Measurements from ENCODE around the gene HCN3. TPM values are rescaled to one million over a fixed set of nuclear protein-coding genes. Genes with fewer than 3 reads are reported as not detected.

HCN3 gene
- total and polyA plus RNA-seq, 2 donors (not counting 1 experiment from before 2014, with no cell fraction given) = 6.2 to 9.2 TPM

- Mint-ChIP-seq H3K9me3 (ENCODE audit: insufficient read depth) (no peaks in the 10 kb centered on the region), H3K27me3 (peaks cover 4% of the 10 kb centered on the region), H3K27ac (no peak overlapping the region), H3K4me3 (no peak overlapping the region), H3K4me1 (peaks cover 25% of the 10 kb centered on the region)
- H3K27me3 ChIP-seq (replicated peaks in 1 of 4; ENCODE audit: control extremely low read depth in 1 of 4, control insufficient read depth in 3 of 4, insufficient read depth in 4 of 4, low read length in 3 of 4) = no peaks in the 10 kb centered on the region
- H3K27ac ChIP-seq (ENCODE audit: low read length in 2 of 2) = no peak overlapping the region
- TF ChIP-seq CTCF (IDR thresholded peaks at IDR 0.05) (no peak), EZH2 (IDR thresholded peaks at IDR 0.05; ENCODE audit: borderline replicate concordance, insufficient read depth, low read depth, low read length, poor library complexity, severe bottlenecking) (no peak)
- no peak overlapping the region for H2AFZ ChIP-seq (ENCODE audit: insufficient read depth, low read depth, low read length, poor library complexity, severe bottlenecking)
- WGBS (ENCODE audit: insufficient coverage) = 93% methylated on average over 24 of the region's 26 CpGs
- ChIA-PET CTCF (interaction anchor here (0.6 to 5.8 kb wide), 11 partner anchors 13 to 343 kb away, joined by 3 to 71 read pairs (median 4); partner anchors contain the start of genes CLK2, KRTCAP2, MTX1 and SCAMP3), POLR2A (interaction anchor here (0.6 kb wide), 1 partner anchor 23 kb away, joined by 3 read pairs; no protein-coding TSS in a partner anchor)
- ATAC-seq (ENCODE audit: low read depth) (no peak), DNase-seq (no peak)
- no peak overlapping the region for H3K4me3 ChIP-seq (ENCODE audit: control extremely low read depth in 1 of 5, extremely low read depth in 1 of 5, insufficient read depth in 1 of 5, low read depth in 2 of 5, low read length in 4 of 5)
- H4K20me1 ChIP-seq (ENCODE audit: control insufficient read depth, insufficient read depth, low read length, poor library complexity, severe bottlenecking) = no peaks in the 10 kb centered on the region
- peaks cover 0 to 4% (median 2%) of the 10 kb centered on the region in 3 donors for H3K9me3 ChIP-seq (ENCODE audit: control extremely low read depth in 1 of 3, control insufficient read depth in 2 of 3, insufficient read depth in 1 of 3, low read length in 2 of 3)
- H3K4me2 ChIP-seq (replicated peaks; ENCODE audit: low read depth, low read length, poor library complexity, severe bottlenecking) = no peak overlapping the region
- H3K9ac ChIP-seq (ENCODE audit: low read length) = no peak overlapping the region
- intact Hi-C loops (cut with micrococcal nuclease) = no loop called here
- no peaks in the 10 kb centered on the region for H3K36me3 ChIP-seq (replicated peaks in 1 of 2; ENCODE audit: control extremely low read depth in 1 of 2, control insufficient read depth in 1 of 2, extremely low read depth in 1 of 2, insufficient read depth in 2 of 2, low read length in 1 of 2)
- no peaks in the 10 kb centered on the region for H3K79me2 ChIP-seq (ENCODE audit: control insufficient read depth, insufficient read depth, low read length)
- H3K4me1 ChIP-seq (ENCODE audit: control insufficient read depth in 2 of 2, insufficient read depth in 2 of 2, low read length in 2 of 2) = peaks cover 17 to 30% of the 10 kb centered on the region in 2 donors
These were observed 29.4 kb upstream of the HCN3 start for GRCh38 chr1:155247667-155248553.
